ENCODE results near the gene EPM2AIP1.
"Not testable (repeated sequence)": the region's sequence is repeated elsewhere in the genome, so short reads cannot be mapped to it uniquely, and the experiment has no call there.

Gene EPM2AIP1
- total RNA-seq: 34.5 to 67.4 reads per million in 2 experiments

DNA sequence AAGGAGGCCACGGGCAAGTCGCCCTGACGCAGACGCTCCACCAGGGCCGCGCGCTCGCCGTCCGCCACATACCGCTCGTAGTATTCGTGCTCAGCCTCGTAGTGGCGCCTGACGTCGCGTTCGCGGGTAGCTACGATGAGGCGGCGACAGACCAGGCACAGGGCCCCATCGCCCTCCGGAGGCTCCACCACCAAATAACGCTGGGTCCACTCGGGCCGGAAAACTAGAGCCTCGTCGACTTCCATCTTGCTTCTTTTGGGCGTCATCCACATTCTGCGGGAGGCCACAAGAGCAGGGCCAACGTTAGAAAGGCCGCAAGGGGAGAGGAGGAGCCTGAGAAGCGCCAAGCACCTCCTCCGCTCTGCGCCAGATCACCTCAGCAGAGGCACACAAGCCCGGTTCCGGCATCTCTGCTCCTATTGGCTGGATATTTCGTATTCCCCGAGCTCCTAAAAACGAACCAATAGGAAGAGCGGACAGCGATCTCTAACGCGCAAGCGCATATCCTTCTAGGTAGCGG lies at the start of gene EPM2AIP1:
Gene EPM2AIP1 (minus strand): TSS at position 326 of the 520 bp plus-strand sequence. CDS start 54 bp downstream, at position 272.
- DNase-seq (ENCODE audit: low read depth): peak; percentile 98

DNA sequence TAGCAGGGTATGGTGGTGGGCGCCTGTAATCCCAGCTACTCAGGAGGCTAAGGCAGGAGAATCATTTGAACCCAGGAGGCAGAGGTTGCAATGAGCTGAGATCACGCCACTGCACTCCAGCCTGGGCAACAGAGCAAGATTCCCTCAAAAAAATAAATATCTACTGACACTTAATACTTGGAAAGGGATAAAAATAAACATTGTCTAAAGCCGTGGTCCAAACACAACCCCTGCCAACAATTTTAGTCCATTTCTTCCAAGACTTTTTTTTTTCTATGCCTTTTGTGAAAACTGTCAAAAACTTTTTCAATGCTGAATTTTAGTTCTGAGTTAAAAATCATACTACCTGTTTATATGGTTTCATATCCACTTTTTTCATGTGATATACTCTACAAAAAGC lies 49.8 kb upstream of the EPM2AIP1 start:
- not testable (repeated sequence) for DNase-seq (ENCODE audit: low read depth)

DNA sequence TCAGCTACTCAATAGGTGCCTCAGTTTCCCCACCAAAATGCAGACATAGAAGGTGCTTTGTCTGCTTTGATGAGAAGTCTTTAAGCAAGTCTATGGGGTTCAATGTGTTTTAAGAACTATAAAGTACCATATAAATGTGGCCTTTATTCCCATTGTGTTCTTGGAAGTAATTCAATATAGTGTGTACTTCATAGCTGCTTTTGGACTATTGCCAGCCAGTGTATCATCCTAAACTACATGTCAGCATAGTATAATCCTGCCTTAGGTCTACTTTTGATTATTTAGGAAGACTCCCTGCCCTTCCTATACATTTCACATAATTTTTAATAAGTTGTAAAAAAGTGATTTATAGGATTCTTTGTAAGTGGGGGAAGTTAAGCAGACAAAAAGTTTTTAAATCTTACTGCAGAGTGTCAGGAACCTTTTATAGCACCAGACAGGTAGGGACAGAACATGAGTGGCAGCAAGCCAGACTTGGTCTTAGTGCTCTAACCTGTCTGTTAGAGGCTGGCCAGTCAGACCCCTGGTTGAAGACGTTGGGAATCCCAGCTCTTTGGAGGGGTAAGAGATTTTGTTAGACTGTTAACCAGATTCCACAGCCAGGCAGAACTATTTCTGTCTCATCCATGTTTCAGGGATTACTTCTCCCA lies 48.7 kb upstream of the EPM2AIP1 start:
- DNase-seq (ENCODE audit: low read depth): no peak

DNA sequence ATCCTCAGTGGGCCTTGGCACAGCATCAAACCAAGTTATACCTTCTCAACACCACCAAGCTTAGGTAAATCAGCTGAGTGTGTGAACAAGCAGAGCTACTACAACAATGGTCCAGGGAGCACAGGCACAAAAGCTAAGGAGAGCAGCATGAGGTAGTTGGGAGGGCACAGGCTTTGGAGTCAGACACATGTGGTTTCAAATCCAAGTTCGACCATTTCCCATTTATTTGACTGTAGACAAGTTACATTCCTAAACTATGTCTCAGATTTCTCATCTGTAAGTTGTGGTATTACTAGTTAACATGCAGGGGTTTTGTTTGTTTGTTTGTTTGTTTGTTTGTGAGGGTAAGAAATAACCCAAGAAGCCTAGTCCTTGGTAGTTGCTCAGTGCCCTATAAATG lies 47.3 kb upstream of the EPM2AIP1 start:
- DNase-seq (ENCODE audit: low read depth): no peak

DNA sequence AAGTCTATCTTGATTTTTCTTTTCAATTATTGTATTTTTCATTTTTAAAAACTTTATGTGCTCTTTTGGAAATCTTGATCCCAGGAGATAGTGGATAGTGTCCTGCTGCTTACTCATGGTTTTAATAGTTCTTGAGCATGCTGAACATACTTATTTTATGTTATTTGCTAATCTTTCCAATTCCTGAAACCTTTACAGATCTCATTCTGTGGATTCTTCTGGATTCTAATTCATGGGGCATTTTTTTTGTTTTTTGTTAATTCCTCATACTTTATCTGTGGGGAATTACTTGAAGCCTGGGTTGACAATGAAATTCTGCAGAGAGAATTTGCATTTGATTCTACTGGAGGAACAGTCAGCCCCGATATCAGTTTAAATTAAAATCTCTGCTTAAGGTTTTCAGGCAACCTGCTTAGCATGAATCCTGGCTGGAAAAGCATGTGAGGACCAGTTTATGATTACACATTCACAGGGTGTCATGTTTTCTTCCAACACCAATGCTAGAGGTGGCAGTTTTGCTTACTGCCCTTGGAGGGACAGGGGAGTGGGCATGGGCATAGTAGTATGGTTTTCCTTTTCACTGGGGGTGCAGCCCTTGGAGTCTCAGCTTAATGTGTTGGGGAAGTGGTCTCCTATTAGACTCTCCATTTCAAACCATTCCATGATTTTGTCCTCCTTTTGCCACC lies 46.4 kb upstream of the EPM2AIP1 start:
- no peak for DNase-seq (ENCODE audit: low read depth)

DNA sequence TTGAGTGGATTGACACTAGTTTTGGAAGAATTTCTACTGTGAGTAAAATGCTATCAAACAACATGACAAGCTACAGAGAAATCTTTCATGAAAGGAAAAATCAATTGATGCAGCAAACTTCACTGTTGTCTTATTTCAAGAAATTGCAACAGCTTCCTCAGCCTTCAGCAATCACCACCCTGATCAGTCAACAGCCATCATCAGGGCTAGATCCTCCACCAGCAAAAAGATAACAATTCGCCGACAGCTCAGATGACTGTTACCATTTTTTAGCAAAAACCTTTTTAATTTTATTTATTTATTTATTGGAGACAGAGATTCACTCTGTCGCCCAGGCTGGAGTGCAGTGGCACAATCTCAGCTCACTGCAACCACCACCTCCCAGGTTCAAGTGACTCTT lies 44.4 kb upstream of the EPM2AIP1 start:
- DNase-seq (ENCODE audit: low read depth): no peak

DNA sequence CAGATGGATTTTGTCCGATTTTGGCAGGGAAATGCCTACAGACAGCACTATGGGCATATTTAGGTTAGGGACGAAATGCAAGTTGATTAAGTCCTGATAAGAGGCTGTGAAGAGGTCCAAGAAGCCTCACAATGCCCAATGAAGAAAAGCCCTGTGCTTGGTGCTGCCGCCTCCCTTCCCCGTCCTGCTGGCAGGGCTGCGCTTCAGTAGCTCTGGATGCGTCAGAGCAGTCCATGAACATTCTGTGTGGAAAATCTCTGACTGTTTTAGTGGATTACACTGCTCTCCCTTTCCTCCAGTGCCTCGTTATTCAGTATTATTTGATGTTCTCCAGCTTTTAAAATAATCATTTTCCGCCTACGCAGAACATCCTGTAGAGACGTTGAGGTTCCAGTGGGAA lies 40.0 kb upstream of the EPM2AIP1 start:
- DNase-seq (ENCODE audit: low read depth): no peak

DNA sequence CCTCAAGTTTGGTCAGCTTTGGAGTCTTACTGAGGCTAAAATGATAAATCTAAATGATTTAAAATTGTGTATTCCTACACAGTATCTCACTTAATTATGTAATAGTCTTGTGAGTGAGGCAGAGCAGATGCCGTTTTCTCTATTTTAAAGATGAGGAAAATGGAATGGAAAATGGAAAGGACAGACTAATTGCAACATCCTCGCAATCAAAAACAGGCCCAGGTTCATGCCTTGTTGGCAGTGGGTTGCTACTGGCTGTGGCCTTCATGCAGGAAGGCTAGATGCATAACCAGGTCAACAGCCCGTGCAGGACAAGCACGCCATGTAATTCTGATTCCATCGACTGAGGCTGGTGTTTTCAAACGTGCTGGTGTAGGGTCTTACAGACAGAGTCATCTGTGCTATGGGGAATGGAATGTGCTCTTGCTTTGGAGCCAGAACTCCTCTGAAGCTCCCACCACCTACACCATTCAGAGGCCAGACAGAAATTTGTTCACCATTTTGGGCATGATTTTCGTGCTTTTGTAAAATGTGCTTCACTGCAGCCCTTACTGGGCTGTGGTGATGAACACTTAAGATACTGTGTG lies 38.3 kb upstream of the EPM2AIP1 start:
- DNase-seq (ENCODE audit: low read depth): no peak

DNA sequence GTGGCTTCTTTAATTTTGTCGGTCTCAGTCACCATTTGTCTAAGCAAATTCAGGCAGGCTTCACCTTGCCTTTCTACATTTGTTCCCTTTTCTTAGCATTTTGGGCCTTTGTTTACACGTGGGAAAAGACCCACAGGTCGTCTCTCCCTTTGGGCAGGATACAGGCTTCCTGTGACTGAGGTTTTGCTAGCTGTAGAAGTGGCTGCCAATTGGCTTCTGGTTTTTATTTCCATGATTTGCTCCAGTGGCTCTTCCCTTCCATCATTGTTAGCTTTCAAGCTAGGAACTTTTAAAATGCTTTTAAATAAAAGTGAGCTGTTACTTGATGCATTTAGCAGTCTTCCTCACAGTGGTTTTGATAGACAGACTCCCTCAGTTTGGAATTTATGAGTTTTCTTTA lies 37.7 kb upstream of the EPM2AIP1 start:
- no peak for DNase-seq (ENCODE audit: low read depth)

DNA sequence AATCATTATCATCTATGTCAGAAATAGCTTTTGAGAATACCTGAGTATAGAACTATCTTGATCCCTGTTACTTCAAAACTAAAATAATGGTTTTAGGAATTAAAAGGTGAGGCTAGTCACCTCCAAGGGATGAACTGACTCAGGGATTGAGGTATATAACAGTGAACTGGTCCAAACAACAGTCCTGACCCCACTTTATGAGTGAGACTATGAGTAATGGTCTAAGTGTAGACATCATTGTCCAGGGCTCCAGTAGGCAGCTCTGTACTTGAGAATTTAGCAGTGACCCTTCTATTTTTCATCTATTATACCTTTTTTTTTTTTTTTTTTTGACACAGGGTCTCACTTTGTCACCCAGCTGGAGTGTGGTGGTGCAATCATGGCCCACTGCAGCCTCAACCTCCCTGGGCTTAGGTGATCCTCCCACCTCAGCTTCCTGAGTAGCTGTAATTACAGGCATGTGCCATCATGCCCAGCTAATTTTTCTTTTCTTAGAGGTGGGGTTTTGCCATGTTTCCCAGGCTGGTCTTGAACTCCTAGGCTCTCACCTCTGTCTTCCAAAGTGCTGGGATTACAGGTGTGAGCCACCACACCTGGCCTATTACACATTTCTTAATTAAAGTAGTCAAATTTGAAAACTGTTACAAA lies 36.7 kb upstream of the EPM2AIP1 start:
- no peak for DNase-seq (ENCODE audit: low read depth)

DNA sequence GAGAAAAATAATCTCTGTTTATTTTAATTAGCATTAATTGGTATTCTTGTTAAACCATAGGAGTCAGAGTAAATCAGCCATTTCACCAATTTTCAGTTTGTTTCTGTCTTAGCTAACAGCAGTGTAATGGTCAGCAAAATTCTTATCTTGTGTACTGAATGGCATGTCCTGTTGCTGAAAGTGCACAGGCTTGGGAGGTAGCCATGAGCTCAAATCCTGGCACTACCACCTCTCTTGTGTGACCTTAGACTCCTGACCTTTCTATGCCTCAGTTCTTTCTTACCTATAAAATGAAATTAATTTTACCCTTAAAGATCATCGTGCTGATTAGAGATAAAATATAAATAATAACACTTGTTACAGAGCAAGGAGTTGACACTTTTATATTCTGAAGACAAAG lies 36.2 kb upstream of the EPM2AIP1 start:
- DNase-seq (ENCODE audit: low read depth): no peak

DNA sequence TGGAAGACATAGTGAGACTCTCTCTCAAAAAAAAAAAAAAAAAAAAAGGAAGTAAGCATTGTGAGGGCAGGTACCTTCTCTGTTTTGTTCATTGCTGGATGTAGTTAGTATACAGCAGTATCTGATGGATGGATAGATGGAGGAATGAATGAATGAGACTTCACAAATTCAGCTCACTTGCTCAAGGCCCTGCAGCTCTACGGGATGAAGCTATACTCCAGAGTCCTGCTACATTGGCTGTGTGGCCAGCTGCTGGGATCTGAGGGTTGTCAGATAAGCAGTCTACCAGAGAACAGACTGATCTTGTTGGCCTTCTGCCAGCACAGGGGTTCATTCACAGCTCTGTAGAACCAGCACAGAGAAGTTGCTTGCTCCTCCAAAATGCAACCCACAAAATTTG lies 35.4 kb upstream of the EPM2AIP1 start:
- no peak for DNase-seq (ENCODE audit: low read depth)

DNA sequence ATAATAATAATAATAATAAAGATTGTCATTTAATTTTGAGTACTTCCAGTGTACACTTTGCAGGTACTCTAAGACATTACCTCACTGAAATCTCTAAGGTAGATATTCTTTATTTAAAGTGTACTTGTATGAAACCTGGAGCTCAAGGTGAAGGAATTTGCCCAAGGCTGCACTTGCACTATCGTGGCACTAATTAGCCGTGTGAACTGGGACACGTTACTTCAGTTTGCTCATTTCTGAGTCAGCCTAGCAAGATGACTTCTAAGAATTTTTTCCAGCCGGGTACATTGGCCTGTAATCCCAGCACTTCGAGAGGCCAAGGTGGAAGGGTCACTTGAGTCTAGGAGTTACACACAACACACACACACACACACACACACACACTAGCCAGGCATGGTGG lies 33.9 kb upstream of the EPM2AIP1 start:
- no peak for DNase-seq (ENCODE audit: low read depth)

DNA sequence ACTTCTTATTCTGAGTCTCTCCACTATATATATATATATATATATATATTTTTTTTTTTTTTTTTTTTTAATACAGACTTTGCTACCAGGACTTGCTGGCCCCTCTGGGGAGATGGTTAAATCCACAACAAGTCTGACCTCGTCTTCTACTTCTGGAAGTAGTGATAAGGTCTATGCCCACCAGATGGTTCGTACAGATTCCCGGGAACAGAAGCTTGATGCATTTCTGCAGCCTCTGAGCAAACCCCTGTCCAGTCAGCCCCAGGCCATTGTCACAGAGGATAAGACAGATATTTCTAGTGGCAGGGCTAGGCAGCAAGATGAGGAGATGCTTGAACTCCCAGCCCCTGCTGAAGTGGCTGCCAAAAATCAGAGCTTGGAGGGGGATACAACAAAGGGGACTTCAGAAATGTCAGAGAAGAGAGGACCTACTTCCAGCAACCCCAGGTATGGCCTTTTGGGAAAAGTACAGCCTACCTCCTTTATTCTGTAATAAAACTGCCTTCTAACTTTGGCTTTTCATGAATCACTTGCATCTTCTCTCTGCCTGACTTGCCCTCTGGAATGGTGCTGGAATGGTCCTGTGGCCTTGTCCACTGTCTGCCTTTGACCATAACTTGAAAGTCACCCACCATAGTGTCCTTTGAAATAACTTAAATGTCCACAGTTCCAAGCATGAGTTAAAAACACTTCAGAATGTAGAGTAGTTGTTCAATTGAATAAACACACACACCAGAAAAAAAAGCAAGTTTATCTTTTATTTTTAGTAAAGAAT lies 32.8 kb upstream of the EPM2AIP1 start:
- DNase-seq (ENCODE audit: low read depth): no peak

DNA sequence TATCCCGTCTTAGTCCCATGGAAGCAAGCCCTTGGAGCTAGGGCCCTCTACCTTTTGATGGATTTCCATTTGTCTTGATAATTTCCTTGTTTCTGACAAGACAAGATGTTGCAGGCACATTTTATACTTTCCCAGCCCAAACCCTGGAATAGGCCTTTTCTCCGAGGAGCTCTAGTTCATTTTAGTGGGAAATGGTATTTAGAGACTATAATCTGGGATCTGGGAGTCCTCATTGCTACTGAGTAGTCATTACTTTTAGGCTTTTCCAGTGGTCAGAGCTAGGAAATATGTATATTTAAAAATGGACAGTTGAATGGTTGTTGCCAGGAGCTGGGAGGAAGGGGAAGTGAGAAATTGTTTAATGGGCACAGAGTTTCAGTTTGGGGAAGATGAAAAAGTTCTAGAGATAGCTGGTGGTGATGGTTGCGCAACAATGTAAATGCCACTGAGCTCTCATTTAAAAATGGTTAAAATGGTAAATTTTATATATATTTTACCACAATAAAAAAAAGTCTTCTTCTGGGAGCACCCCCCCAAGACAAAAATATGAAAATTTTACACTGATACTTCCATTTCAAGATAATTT lies 32.0 kb upstream of the EPM2AIP1 start:
- no peak for DNase-seq (ENCODE audit: low read depth)

DNA sequence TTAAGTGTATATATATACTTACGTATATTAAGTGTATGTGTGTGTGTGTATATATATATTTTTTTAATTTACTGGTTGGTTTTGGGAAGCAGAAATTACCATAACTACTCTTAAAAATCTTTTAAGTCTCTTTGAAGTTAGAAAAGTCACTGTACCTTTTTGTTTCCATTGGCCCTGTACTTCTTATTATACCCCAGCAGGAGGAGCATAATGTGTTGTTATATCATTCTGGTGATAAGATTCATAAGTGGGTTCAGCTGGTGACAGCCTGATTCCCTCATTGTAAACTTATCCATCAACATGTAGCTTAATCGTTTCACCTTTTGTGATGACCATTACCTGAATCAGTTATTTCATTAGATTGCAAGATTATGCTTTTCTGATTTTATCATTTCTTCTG lies 31.2 kb upstream of the EPM2AIP1 start:
- DNase-seq (ENCODE audit: low read depth): no peak

DNA sequence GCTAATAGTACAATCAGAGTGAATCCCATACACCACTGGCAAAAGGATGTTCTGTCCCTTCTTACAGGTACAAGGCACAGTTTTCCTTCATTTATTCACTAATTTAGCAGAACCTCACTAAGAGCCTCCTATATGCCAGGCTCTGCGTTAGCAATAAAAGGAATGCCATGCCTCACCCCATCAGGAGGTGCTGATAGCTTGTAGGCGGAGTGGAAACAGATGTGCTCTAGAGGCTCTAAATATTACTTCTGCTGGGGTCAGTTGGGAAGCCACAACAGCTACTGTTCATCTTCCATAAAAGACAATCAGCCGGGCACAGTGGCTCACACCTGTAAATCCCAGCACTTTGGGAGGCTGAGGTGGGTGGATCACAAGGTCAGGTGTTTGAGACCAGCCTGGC lies 24.8 kb upstream of the EPM2AIP1 start:
- DNase-seq (ENCODE audit: low read depth): no peak

DNA sequence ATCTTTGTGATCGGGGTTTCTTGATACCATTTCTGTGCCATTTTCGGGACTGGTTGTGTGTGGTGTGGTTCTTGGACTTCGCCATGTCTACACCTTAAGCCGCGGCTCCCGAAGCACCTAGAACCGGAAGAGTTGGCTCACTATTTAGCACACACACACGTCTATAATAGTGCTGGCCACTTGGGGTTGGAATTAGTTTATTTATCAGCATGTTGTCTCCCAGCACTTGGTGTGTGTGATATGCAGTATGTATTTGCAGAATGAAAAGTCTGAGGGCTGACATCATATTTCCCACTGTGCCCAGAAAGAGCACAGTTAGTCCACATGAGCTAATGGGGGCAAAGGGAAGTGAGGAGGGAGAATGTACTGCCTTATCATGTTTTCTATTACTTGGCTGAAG lies 24.0 kb upstream of the EPM2AIP1 start:
- DNase-seq (ENCODE audit: low read depth): no peak

DNA sequence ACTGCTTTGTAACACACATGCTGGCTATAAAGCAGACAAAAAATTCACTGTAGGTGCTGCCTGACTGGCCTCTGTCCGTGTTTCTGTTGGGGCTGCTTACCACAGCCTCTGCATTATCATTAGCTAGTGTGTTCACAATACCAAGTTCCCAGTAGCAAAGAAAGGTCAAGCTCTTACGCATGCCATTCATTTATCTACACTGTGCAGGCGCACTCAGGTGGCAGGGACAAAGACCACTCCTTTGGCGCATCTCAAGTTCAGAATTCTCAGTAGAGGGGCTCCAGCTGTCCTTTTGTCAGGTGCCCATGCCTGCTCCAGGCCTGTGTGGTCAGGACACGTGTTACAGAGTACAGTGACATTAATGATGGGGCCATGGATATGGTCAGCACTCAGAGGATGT lies 22.7 kb upstream of the EPM2AIP1 start:
- DNase-seq (ENCODE audit: low read depth): no peak

DNA sequence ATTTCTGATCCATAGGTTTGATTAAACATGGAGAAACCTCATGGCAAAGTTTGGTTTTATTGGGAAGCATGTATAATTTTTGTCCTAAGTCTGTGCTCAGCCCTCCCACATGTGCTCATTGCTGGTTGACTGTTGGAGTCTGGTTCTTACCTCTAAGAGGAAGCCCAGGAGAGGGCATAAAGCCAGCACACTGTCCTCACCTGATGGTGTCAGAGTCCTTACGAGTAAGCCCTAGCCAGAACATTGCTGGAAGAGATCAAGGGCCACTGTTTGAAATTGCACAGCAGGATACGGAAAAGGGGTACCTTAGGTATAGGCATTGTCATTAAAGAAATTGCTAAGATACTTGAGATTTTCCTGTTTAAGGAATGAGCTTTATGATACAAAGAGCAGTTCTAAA lies 21.7 kb upstream of the EPM2AIP1 start:
- DNase-seq (ENCODE audit: low read depth): no peak

All from T follicular helper cell (primary cell).